Cerebellar cortex (tissue), 1 donor: ENCODE measurements around the gene MRPL55.
"Not testable (repeated sequence)": the region's sequence is repeated elsewhere in the genome, so short reads cannot be mapped to it uniquely, and the experiment has no call there.

Experiments used
- DNase-seq: peaks from one replicate; pipeline ENCODE4 v3.0.0-alpha.2; 2015; ENCODE audit warnings: low spot score

Gene MRPL55

GRCh38 chr1:228120857-228121489 is 11.9 kb upstream of the MRPL55 start:
- DNase-seq: no peak

GRCh38 chr1:228120351-228120750 is 11.3 kb upstream of the MRPL55 start:
- no peak for DNase-seq

GRCh38 chr1:228118040-228118439 is 8.9 kb upstream of the MRPL55 start:
- no peak for DNase-seq

DNA sequence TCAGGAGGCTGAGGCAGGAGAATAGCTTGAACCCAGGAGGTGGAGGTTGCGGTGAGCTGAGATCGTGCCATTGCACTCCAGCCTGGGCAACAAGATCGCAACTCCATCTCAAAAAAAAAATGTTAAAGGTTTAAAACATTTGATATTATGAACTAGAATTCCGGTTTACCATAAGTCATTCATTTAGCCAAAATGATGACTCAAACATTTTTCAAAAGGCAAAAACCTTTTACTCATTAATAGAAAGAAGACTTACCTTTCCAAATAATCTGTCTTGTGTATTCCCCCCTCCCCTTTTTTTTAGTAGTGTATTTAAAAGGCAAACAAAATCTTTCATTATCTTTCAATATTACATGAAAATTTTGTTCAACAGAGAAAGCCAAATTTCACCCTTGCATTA is 8.2 kb upstream of the MRPL55 start:
- DNase-seq: no peak

DNA sequence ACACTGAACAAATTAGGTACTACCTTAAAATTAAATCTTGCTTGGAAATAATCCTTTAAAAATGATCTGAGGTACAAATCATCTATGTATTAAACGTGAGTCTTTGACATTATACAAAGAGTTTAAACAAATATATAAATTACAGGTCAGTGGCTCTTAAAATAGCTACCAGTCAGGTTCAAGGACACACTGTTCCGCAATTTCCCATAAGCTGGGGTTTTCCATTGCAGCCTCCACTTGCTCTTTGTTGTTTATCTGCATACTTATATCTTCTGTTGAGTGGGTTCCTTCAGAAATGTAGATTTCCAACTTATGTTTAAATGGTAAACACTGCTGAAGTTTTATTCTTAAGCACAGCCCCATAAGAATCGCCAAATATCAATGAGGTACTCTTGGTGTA is 5.7 kb upstream of the MRPL55 start:
- no peak for DNase-seq

GRCh38 chr1:228112617-228113016 is 3.5 kb upstream of the MRPL55 start:
- DNase-seq: no peak

GRCh38 chr1:228112167-228112566 is 3.1 kb upstream of the MRPL55 start:
- no peak for DNase-seq

DNA sequence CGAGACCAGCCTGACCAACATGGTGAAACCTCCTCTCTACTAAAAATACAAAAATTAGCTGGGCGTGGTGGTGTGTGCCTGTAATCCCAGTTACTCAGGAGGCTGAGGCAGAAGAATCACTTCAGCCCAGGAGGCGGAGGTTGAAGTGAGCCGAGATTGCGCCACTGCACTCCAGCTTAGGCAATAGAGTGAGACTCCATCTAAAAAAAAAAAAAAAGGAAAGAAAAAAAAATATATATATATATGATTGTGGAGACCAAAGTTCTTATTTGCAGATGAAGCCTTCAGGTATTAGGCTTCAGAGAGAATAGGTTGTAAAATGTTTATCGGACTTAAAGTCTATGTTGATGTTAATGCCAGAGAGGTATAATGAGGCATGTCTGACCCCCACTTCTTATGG is 2.2 kb upstream of the MRPL55 start:
- DNase-seq: not testable (repeated sequence)

DNA sequence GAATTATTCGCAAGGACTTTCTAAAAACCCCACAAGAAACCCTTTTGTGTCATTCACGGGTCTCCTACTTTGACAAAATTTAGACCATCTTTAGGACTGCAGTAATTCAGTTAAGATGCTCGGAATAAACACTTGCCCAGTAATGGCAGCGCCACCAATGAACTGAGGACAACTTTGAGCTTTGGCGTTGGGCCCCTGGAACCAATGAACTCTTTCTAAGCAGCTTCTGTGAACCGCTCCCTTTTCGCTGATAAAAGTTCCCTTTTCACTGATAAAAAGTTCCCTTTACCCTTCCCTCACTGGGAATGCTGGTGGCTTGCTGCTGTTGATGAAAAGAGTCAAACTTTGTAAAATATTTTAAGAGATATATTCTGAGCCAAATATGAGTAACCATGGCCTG is 1.5 kb upstream of the MRPL55 start:
- DNase-seq: no peak

DNA sequence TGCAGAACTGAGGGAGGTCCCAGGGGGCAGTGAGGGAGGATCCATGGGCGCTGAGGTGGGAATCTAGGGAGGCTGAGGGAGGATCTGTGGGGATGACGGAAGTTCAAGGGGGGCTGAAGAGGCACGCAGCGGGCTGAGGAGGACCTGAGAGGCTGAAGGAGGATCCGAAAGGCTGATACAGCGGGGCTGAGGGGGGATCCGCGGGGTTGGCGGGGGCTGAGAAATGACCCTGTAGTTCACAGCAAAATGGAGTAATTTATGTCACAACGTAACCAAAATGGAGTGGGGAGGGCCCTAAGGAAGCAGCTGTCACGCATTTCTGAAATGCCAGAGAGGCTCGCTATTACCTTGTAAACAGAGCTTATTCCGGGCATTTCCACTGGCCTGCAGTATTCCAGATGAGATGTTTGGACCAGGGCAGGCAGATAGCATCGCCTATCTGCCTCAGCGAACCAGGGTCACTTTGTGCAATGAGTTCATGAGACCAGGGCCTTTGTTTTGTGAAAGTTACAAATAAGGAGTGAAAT is 926 bp upstream of the MRPL55 start:
- DNase-seq: peak; percentile 46

DNA sequence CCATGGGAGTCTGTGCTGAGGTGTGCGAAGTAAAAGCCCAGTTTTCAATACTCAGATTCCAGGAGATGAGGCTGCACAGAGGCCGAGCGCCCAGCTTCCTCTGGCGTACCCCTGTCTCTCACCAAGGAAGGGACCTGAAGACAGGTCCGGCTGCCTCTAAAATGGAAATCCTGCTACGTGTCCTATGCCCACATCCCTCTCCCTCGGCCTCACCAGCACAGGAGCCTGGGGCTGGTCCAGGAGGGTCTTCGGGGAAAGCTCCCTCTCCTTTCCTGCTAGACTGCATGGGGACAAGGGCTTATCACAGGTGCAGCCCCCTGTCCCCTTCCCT is 392 bp downstream of the MRPL55 start:
- no peak for DNase-seq

- no peak for DNase-seq
Measured at GRCh38 chr1:228108055-228108690, 926 bp downstream of the MRPL55 start.

GRCh38 chr1:228107636-228108035 is 1.5 kb downstream of the MRPL55 start:
- DNase-seq: no peak

DNA sequence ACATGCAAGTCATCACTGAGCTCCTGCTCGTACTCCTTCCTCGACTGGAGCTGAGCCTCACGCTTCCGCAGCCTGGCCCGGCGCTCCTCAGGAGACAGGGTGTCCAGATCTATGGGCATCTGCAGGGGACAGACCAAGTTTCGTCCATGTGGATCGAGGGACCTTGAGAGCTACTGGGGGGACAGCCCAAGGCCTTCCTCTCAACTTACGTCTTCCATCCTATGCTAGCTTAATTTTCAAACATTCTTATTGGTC is 2.4 kb downstream of the MRPL55 start:
- DNase-seq: no peak

- no peak for DNase-seq
Measured at GRCh38 chr1:228105996-228106799, 2.9 kb downstream of the MRPL55 start.

DNA sequence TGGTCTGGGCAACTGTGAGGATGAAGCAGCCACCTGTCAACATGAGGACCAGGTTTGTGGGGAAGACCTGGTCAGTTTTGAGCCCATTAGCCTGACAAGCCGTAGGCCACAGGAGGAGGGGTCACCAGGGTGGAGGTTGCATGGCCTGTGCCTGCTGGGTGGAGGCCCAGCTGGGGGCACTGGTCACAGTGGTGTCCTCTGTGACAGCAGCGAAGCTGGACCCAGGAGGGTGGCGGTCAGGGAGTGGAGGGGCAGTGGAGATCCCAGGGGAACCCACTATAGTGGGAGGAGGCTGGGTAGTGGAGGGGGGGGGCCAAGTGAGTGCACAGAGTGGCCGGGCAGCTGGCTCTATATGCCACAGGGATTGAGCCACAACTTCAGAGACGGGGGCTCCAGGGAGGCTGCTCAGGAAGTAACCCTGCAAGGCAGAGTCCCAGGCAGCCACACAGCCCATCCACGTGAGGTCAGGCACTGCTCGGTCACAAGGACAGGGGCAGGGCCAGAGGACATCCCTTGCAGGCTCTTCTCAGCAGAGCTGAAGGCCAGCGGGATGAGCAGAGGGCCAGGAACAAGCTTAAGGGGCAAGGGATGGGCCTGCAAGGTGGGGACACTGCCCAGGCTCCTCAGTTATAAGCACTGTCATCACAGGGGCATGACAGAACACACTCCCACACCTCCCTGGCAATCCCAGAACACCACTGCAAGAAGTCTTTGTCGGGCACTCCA is 3.7 kb downstream of the MRPL55 start:
- DNase-seq: no peak

GRCh38 chr1:228104526-228105269 is 4.4 kb downstream of the MRPL55 start:
- no peak for DNase-seq

DNA sequence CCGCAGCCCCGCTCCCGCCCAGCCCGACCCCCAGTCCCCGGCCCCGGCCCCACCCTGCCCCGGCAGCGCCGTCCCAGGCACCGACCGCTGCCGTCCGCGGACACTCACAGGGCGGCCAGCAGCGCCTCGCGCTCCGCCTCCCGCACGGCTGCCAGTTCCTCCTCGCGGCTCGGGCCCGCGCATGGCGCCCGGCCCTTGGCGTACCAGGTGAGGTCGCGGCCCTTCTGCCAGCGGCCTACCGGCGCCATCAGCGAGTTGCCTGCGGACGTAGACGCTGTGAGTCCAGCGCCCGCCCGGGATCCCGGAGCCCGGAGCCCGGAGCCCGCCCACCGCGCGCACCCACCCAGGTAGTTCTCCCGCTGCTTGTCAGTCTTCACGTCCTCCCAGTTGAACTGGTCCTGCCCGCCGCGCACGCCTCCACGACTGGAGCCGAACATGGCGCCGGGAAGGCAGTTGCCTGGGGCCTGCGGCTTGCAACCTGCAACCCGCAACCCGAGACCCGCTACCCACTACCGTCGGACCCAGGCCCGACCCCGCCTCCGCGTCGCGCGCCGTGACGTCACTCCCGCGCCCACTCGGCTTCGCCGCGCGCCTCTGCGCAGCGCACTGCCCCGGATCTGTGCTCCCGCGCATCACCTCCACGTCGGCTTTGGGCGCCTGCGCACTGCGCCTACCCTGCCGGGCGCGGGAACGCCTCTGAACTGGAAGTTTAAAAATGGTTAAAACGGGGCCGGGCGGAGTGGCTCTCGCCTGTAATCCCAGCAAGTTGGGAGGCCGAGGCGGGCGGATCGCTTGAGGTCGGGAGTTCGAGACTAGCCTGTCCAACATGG is 6.1 kb downstream of the MRPL55 start, which contains the start of gene C1orf35:
Gene C1orf35, minus strand, starts transcription at position 535 of the 830 bp plus-strand sequence. Its CDS starts 98 bp downstream, at position 437.
- DNase-seq: peak; percentile 90

GRCh38 chr1:228101994-228102790 is 6.9 kb downstream of the MRPL55 start:
- DNase-seq: no peak

GRCh38 chr1:228101614-228101993 is 7.5 kb downstream of the MRPL55 start:
- DNase-seq: no peak
